Keratinocyte (primary cell): ENCODE results near the gene SAMD13. TPM values are rescaled to one million over a fixed set of nuclear protein-coding genes. Genes with fewer than 3 reads are reported as not detected.
A peak's percentile ranks its signal among the peaks of the same experiment; 100 is the strongest.

Experiments used
- DNase-seq: peaks from one replicate; pipeline ENCODE4 v3.0.0-alpha.2; 2011; ENCODE audit warnings: low read depth, missing footprints, low spot score
- FAIRE-seq: peaks from 2 replicates; lab custom pipeline; 2011; peaks lifted over from hg19 to GRCh38; lab: Jason Lieb, UNC
- H2AFZ ChIP-seq: 2 replicates; pipeline ENCODE4 v1.6.0; 2012; ENCODE audit warnings: low read length, control low read depth, inconsistent platforms; ENCODE audit not compliant: control insufficient read depth
- H3K27ac ChIP-seq: 2 replicates; pipeline ENCODE4 v1.5.1; 2011; ENCODE audit warnings: low read length; ENCODE audit not compliant: control insufficient read depth, insufficient read depth
- H3K27me3 ChIP-seq: 3 replicates; pipeline ENCODE4 v1.6.0; 2011; ENCODE audit warnings: low read length; ENCODE audit not compliant: control insufficient read depth, insufficient read depth; ENCODE audit errors: extremely low read depth
- H3K36me3 ChIP-seq, 2 experiments: 2 replicates in 1 of 2; 3 replicates in 1 of 2; pipeline ENCODE4 v1.5.1; 2011; ENCODE audit warnings: low read length in 2 of 2, mild to moderate bottlenecking in 1 of 2; ENCODE audit not compliant: control insufficient read depth in 2 of 2, insufficient read depth in 2 of 2; ENCODE audit errors: extremely low read depth in 1 of 2
- H3K4me1 ChIP-seq: 3 replicates; pipeline ENCODE4 v1.5.1; 2011; ENCODE audit warnings: low read length; ENCODE audit not compliant: control insufficient read depth, insufficient read depth; ENCODE audit errors: extremely low read depth
- H3K4me2 ChIP-seq: 3 replicates; pipeline ENCODE4 v1.6.0; 2011; ENCODE audit warnings: low read depth, low read length; ENCODE audit not compliant: control insufficient read depth, insufficient read depth; ENCODE audit errors: extremely low read depth
- H3K4me3 ChIP-seq, 3 experiments: fragments of 200-600 bp in 1 of 3; sonication (generic) in 1 of 3; 2 replicates in 2 of 3; 3 replicates in 1 of 3; pipeline ENCODE4 v1.5.1; 2011 to 2016; ENCODE audit warnings: low read length in 3 of 3, mild to moderate bottlenecking in 3 of 3, control low read depth in 2 of 3, inconsistent platforms in 1 of 3, low read depth in 1 of 3, mixed read lengths in 1 of 3, mixed run types in 1 of 3, moderate library complexity in 1 of 3; ENCODE audit not compliant: control insufficient read depth in 2 of 3, insufficient read depth in 2 of 3; ENCODE audit errors: extremely low read depth in 1 of 3
- H3K79me2 ChIP-seq: 2 replicates; pipeline ENCODE4 v1.6.0; 2012; ENCODE audit warnings: low read length; ENCODE audit not compliant: control insufficient read depth, insufficient read depth
- H3K9ac ChIP-seq: 3 replicates; pipeline ENCODE4 v1.6.0; 2011; ENCODE audit warnings: low read length; ENCODE audit not compliant: control insufficient read depth, insufficient read depth; ENCODE audit errors: extremely low read depth
- H3K9me1 ChIP-seq: 3 replicates; pipeline ENCODE4 v1.6.0; 2011; ENCODE audit warnings: low read length; ENCODE audit not compliant: control insufficient read depth, insufficient read depth; ENCODE audit errors: extremely low read depth
- H3K9me3 ChIP-seq: 2 replicates; pipeline ENCODE4 v1.5.1; 2012; ENCODE audit warnings: low read depth, low read length; ENCODE audit not compliant: control insufficient read depth
- H4K20me1 ChIP-seq: 3 replicates; pipeline ENCODE4 v1.6.0; 2011; ENCODE audit warnings: low read length; ENCODE audit not compliant: control insufficient read depth, insufficient read depth; ENCODE audit errors: extremely low read depth
- EZH2 ChIP-seq: IDR thresholded peaks from one replicate; pipeline ENCODE4 v1.6.1; 2012; ENCODE audit warnings: inconsistent platforms, mild to moderate bottlenecking, low read length, moderate library complexity
- dilution Hi-C: fragments of 300-500 bp; cut with MboI; formaldehyde crosslinking; loops from one replicate; pipeline ENCODE4 v1.7.0; 2020; ENCODE audit warnings: low sequenced_read_pairs; ENCODE audit not compliant: extremely low pct_ligation_motif_present
- polyA plus RNA-seq, 5 experiments: library from polyadenylated mRNA; depleted of rRNA in 3 of 5; stranded (reverse) in 3 of 5; stranded (forward) in 1 of 5; unstranded in 1 of 5; fragments of >200 nt; gene quantifications; 1 replicate in 1 of 5; 2 replicates in 3 of 5; 3 replicates in 1 of 5; pipeline versions ENCODE4 v1.2.1 to v1.2.3, GENCODE V29; 2011 to 2012; ENCODE audit warnings: missing spikeins in 2 of 5, low read depth in 1 of 5, low replicate concordance in 1 of 5
- TF ChIP-seq, protein P1 (sequence below), 3 experiments: IDR thresholded peaks in 1 of 3; conservative IDR thresholded peaks in 1 of 3; optimal IDR thresholded peaks in 1 of 3; 2 replicates in 2 of 3; 3 replicates in 1 of 3; pipeline versions ENCODE3 to v1.5.1; 2011; ENCODE audit warnings: low read length in 3 of 3, mild to moderate bottlenecking in 3 of 3, moderate library complexity in 2 of 3, control low read depth in 1 of 3, inconsistent platforms in 1 of 3; ENCODE audit not compliant: insufficient read depth in 2 of 3; ENCODE audit errors: extremely low read depth in 1 of 3

SAMD13 gene
- polyA plus RNA-seq, 1 donor (not counting 4 experiments of a cell fraction or from before 2014, with no cell fraction given): 0.75 TPM

- no peaks in the 10 kb centered on the region for H3K36me3 ChIP-seq
- dilution Hi-C loops: no loop called here
- H2AFZ ChIP-seq: peak overlapping the region; percentile 26
- FAIRE-seq: no peak
- H3K4me2 ChIP-seq: peak overlapping the region; percentile 16
- no peak overlapping the region for H3K27ac ChIP-seq
- TF ChIP-seq, protein P1, sequence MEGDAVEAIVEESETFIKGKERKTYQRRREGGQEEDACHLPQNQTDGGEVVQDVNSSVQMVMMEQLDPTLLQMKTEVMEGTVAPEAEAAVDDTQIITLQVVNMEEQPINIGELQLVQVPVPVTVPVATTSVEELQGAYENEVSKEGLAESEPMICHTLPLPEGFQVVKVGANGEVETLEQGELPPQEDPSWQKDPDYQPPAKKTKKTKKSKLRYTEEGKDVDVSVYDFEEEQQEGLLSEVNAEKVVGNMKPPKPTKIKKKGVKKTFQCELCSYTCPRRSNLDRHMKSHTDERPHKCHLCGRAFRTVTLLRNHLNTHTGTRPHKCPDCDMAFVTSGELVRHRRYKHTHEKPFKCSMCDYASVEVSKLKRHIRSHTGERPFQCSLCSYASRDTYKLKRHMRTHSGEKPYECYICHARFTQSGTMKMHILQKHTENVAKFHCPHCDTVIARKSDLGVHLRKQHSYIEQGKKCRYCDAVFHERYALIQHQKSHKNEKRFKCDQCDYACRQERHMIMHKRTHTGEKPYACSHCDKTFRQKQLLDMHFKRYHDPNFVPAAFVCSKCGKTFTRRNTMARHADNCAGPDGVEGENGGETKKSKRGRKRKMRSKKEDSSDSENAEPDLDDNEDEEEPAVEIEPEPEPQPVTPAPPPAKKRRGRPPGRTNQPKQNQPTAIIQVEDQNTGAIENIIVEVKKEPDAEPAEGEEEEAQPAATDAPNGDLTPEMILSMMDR (optimal IDR thresholded peaks at IDR 0.05 in 1 of 3, IDR thresholded peaks at IDR 0.05 in 1 of 3, conservative IDR thresholded peaks at IDR 0.05 in 1 of 3; ENCODE audit: extremely low read depth in 1 of 3, insufficient read depth in 2 of 3, low read length in 3 of 3): no peak
- no peak for TF ChIP-seq EZH2
- peaks cover 27% of the 10 kb centered on the region for H3K4me1 ChIP-seq
- H3K9me3 ChIP-seq: no peaks in the 10 kb centered on the region
- no peak overlapping the region for H3K4me3 ChIP-seq
- no peaks in the 10 kb centered on the region for H4K20me1 ChIP-seq
- no peaks in the 10 kb centered on the region for H3K27me3 ChIP-seq
- no peak overlapping the region for H3K9ac ChIP-seq
- no peak for DNase-seq
- H3K79me2 ChIP-seq: no peaks in the 10 kb centered on the region
- H3K9me1 ChIP-seq: no peaks in the 10 kb centered on the region
Observed at GRCh38 chr1:84382127-84382526, 80.6 kb downstream of the SAMD13 start.

- no peaks in the 10 kb centered on the region for H3K27me3 ChIP-seq
- TF ChIP-seq, protein P1 (optimal IDR thresholded peaks at IDR 0.05 in 1 of 3, IDR thresholded peaks at IDR 0.05 in 1 of 3, conservative IDR thresholded peaks at IDR 0.05 in 1 of 3; ENCODE audit: extremely low read depth in 1 of 3, insufficient read depth in 2 of 3, low read length in 3 of 3): no peak
- TF ChIP-seq EZH2: no peak
- FAIRE-seq (no peak), DNase-seq (no peak)
- H3K9ac ChIP-seq: no peak overlapping the region
- H3K79me2 ChIP-seq: no peaks in the 10 kb centered on the region
- no peaks in the 10 kb centered on the region for H3K9me1 ChIP-seq
- no peak overlapping the region for H3K4me2 ChIP-seq
- dilution Hi-C loops: no loop called here
- H2AFZ ChIP-seq: no peak overlapping the region
- H3K4me3 ChIP-seq: no peak overlapping the region
- H3K36me3 ChIP-seq: no peaks in the 10 kb centered on the region
- no peak overlapping the region for H3K27ac ChIP-seq
- no peaks in the 10 kb centered on the region for H4K20me1 ChIP-seq
- H3K4me1 ChIP-seq: peaks cover 23% of the 10 kb centered on the region
- no peaks in the 10 kb centered on the region for H3K9me3 ChIP-seq
Observed at GRCh38 chr1:84385347-84385746, 83.8 kb downstream of the SAMD13 start.
